ENCODE results near the gene ACVR1. TPM values are rescaled to one million over a fixed set of nuclear protein-coding genes. Genes with fewer than 3 reads are reported as not detected.

Gene ACVR1
- total RNA-seq, 1 experiment from 2014 or later = 71.3 TPM

DNA sequence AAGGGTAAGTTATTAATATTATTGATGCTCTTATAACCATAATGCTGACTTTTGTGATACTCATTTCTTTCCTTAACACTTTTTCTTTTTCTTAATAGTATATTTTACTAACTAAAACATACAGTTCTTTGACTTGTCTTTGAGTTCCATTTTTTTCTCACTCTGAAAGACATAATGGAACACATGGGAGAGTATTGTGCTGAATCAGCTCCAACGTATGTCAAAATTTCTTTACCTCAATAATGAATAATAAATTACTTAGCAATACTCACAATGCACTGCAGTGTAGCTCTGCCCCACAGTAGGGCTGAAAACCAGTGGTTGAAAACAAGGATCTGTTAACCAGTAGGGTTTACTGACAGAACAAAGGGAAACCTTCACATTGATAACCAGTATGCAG lies 40.7 kb downstream of the ACVR1 start:
- H3K36me3 Mint-ChIP-seq (ENCODE audit: insufficient read depth, unreplicated experiment) = peaks cover 33% of the 10 kb centered on the region
- no TSS peak for BruUV-seq (replicated peaks)
- TF ChIP-seq, protein P1, sequence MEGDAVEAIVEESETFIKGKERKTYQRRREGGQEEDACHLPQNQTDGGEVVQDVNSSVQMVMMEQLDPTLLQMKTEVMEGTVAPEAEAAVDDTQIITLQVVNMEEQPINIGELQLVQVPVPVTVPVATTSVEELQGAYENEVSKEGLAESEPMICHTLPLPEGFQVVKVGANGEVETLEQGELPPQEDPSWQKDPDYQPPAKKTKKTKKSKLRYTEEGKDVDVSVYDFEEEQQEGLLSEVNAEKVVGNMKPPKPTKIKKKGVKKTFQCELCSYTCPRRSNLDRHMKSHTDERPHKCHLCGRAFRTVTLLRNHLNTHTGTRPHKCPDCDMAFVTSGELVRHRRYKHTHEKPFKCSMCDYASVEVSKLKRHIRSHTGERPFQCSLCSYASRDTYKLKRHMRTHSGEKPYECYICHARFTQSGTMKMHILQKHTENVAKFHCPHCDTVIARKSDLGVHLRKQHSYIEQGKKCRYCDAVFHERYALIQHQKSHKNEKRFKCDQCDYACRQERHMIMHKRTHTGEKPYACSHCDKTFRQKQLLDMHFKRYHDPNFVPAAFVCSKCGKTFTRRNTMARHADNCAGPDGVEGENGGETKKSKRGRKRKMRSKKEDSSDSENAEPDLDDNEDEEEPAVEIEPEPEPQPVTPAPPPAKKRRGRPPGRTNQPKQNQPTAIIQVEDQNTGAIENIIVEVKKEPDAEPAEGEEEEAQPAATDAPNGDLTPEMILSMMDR (IDR thresholded peaks at IDR 0.05; ENCODE audit: unreplicated experiment) = no peak
- peaks cover 84% of the 10 kb centered on the region for H3K4me1 Mint-ChIP-seq (ENCODE audit: low read depth, unreplicated experiment)
- CTCF ChIA-PET = interaction anchor here (1.6 kb wide), 1 partner anchor 52 kb away, joined by 5 read pairs; no protein-coding TSS in a partner anchor
- H3K9me3 Mint-ChIP-seq (ENCODE audit: low read depth, unreplicated experiment) = no peaks in the 10 kb centered on the region
- H3K27me3 Mint-ChIP-seq (ENCODE audit: unreplicated experiment) = no peaks in the 10 kb centered on the region
- intact Hi-C loops (cut with micrococcal nuclease; ENCODE audit: unreplicated experiment) = loop anchor here (5.0 kb wide), 1 partner anchor 37 kb away; no protein-coding TSS in a partner anchor
- DNase-seq = no peak
- no peak overlapping the region for H3K4me3 Mint-ChIP-seq (ENCODE audit: low read depth, unreplicated experiment)
- H3K27ac Mint-ChIP-seq (ENCODE audit: unreplicated experiment) = peak overlapping the region; percentile 44

DNA sequence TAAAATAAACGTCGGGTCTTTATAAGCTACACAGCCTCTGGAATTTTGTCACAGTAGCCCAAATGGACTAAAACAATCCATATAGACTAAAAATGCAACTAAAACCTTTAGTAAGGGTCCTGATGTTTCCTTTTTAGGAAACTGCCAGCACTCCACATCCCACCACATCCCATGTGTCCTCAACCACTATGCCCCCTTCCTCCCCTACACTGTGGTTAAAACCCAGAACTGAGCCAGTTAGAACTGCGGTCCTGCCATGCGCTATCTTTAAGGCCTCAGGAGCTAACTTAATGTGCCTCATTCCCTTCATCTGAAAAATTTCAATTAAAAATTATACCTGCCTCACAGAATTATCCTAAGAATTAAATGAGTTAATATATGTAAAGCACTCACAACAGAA lies 41.1 kb downstream of the ACVR1 start:
- TF ChIP-seq, protein P1 (IDR thresholded peaks at IDR 0.05; ENCODE audit: unreplicated experiment) = no peak
- H3K9me3 Mint-ChIP-seq (ENCODE audit: low read depth, unreplicated experiment) = no peaks in the 10 kb centered on the region
- BruUV-seq (replicated peaks) = no TSS peak
- DNase-seq = no peak
- no peaks in the 10 kb centered on the region for H3K27me3 Mint-ChIP-seq (ENCODE audit: unreplicated experiment)
- peaks cover 81% of the 10 kb centered on the region for H3K4me1 Mint-ChIP-seq (ENCODE audit: low read depth, unreplicated experiment)
- intact Hi-C loops (cut with micrococcal nuclease; ENCODE audit: unreplicated experiment) = loop anchor here (5.0 kb wide), 1 partner anchor 37 kb away; no protein-coding TSS in a partner anchor
- H3K27ac Mint-ChIP-seq (ENCODE audit: unreplicated experiment) = peak overlapping the region; percentile 44
- peaks cover 29% of the 10 kb centered on the region for H3K36me3 Mint-ChIP-seq (ENCODE audit: insufficient read depth, unreplicated experiment)
- H3K4me3 Mint-ChIP-seq (ENCODE audit: low read depth, unreplicated experiment) = no peak overlapping the region
- CTCF ChIA-PET = no interaction called here

DNA sequence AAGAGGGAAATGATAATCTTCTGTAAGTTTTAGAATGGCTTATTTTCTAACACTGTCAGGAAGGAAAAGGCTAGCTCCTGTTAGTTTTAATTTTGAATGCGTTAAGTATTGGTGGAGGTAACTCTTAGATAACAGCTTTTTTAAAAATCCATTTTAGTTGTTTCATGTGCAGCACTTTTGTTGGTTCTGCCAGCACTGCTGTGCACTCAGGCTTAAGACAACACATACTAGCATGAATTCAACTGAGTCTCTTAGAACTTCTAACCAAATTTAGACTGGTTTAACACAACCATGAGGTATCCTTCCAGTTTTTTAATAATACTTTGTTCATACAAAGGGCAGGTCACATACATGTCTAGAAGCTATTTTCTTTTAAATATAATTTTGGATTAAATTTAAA lies 42.4 kb downstream of the ACVR1 start:
- H3K9me3 Mint-ChIP-seq (ENCODE audit: low read depth, unreplicated experiment) = no peaks in the 10 kb centered on the region
- CTCF ChIA-PET = interaction anchor here (0.7 kb wide), 1 partner anchor 13 kb away, joined by 3 read pairs; no protein-coding TSS in a partner anchor
- no peaks in the 10 kb centered on the region for H3K27me3 Mint-ChIP-seq (ENCODE audit: unreplicated experiment)
- H3K27ac Mint-ChIP-seq (ENCODE audit: unreplicated experiment) = no peak overlapping the region
- H3K4me1 Mint-ChIP-seq (ENCODE audit: low read depth, unreplicated experiment) = peaks cover 77% of the 10 kb centered on the region
- intact Hi-C loops (cut with micrococcal nuclease; ENCODE audit: unreplicated experiment) = no loop called here
- TF ChIP-seq, protein P1 (IDR thresholded peaks at IDR 0.05; ENCODE audit: unreplicated experiment) = no peak
- peaks cover 28% of the 10 kb centered on the region for H3K36me3 Mint-ChIP-seq (ENCODE audit: insufficient read depth, unreplicated experiment)
- DNase-seq = no peak
- no TSS peak for BruUV-seq (replicated peaks)
- H3K4me3 Mint-ChIP-seq (ENCODE audit: low read depth, unreplicated experiment) = no peak overlapping the region

DNA sequence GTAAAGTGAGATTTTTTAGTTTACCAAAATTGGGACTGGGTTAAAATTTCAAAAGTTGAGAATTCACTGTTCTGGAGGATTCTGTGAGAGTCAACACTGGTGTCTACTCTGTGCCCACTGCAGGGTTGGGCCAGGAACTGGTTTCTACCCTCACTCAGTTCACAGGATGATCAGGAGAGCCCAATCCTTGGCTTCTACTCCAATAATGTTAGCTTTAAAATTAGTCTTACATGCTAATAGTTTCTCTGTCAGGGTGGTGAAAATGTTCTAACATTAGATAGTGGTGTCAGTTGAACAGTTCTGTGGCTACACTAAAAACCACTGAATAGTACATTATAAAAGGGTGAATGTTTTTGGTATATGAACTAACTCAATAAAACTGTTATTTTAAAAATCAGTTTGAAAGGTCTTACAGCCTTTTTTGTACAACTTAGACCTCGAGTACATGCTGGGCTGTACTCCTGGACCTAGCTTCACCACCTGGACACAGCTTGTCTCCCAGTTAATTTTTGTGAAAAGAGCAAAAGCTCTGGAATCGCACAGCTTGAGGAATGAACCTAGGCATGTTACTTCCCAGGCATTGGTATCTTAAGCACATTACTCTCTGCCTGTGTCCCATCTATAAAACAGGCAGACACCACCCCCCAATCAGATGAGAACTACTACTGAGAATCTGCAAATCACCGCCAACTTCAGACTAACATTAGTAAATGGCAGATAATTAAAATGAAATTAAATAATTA lies 44.4 kb downstream of the ACVR1 start:
- Mint-ChIP-seq H3K27ac (ENCODE audit: unreplicated experiment) (peak overlapping the region; percentile 84), H3K4me3 (ENCODE audit: low read depth, unreplicated experiment) (no peak overlapping the region), H3K9me3 (ENCODE audit: low read depth, unreplicated experiment) (no peaks in the 10 kb centered on the region), H3K36me3 (ENCODE audit: insufficient read depth, unreplicated experiment) (peaks cover 15% of the 10 kb centered on the region), H3K4me1 (ENCODE audit: low read depth, unreplicated experiment) (peaks cover 61% of the 10 kb centered on the region), H3K27me3 (ENCODE audit: unreplicated experiment) (no peaks in the 10 kb centered on the region)
- DNase-seq = no peak
- intact Hi-C loops (cut with micrococcal nuclease; ENCODE audit: unreplicated experiment) = no loop called here
- TSS peak; percentile 72 for BruUV-seq (replicated peaks)
- CTCF ChIA-PET = no interaction called here
- TF ChIP-seq, protein P1 (IDR thresholded peaks at IDR 0.05; ENCODE audit: unreplicated experiment) = no peak

Data from Calu3 (cell line).